ENCODE measurements around the gene SNRNP25.
A peak's percentile ranks its signal among the peaks of the same experiment; 100 is the strongest.

Gene SNRNP25

DNA sequence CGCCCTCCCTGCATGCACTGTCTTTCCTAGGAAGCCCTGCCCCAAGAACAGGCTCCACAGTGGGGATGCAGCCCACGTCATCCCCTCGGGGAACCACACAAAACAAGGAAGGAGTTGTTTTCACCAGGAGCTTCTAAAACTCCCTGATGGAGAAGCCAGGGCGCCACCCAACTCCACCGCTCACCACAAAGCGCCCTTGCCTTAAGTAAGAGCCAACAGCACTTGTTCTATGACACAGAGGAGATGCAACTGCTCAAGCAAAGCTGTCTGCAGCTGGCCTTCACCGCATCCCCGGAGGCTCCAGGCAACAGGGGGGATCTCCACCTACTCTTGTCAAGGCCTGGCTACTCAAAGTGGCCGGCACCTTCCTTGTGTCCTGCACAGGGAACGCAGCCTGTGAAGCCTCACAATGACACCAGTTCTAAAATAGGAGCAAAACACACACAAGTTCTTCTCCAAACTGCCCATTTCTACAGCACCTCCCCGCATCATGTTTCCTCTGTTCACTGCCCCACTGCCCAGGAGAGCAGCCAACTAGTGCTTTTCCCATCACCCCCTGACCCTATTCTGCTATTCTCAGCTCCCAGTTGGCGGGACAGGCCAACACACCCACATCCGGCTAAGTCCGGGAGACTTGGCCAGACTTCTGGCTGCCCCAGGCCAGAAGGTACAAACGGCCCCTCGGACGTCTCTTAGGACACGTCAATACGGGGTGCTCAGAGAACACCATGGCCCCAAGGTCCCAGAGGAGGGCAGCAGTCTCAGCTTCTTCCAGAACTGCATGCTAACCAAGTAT lies 48.6 kb downstream of the SNRNP25 start:
- peaks cover 0 to 42% of the 10 kb centered on the region in 2 experiments; a peak in 2 of 3 replicates for H3K36me3 ChIP-seq (ENCODE audit: control insufficient read depth in 2 of 2, insufficient read depth in 1 of 2, low read length in 2 of 2)
- no peak overlapping the region for H3K27ac ChIP-seq (ENCODE audit: extremely low read depth, low read depth, low read length)
- no peak overlapping the region for H3K4me3 ChIP-seq (ENCODE audit: low read depth, low read length)
- POLR2A ChIA-PET = no interaction called here
- no peak for TF ChIP-seq ZNF391 (tag by site-specific recombination; IDR thresholded peaks at IDR 0.05; ENCODE audit: borderline replicate concordance, low read depth)
- TF ChIP-seq ZNF629 (tag by site-specific recombination; IDR thresholded peaks at IDR 0.05) = no peak
- TF ChIP-seq, protein P1, sequence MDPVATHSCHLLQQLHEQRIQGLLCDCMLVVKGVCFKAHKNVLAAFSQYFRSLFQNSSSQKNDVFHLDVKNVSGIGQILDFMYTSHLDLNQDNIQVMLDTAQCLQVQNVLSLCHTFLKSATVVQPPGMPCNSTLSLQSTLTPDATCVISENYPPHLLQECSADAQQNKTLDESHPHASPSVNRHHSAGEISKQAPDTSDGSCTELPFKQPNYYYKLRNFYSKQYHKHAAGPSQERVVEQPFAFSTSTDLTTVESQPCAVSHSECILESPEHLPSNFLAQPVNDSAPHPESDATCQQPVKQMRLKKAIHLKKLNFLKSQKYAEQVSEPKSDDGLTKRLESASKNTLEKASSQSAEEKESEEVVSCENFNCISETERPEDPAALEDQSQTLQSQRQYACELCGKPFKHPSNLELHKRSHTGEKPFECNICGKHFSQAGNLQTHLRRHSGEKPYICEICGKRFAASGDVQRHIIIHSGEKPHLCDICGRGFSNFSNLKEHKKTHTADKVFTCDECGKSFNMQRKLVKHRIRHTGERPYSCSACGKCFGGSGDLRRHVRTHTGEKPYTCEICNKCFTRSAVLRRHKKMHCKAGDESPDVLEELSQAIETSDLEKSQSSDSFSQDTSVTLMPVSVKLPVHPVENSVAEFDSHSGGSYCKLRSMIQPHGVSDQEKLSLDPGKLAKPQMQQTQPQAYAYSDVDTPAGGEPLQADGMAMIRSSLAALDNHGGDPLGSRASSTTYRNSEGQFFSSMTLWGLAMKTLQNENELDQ (tag by site-specific recombination; IDR thresholded peaks at IDR 0.05; ENCODE audit: low read depth) = no peak
- TF ChIP-seq ZNF830 (tag by site-specific recombination; IDR thresholded peaks at IDR 0.05; ENCODE audit: low read depth) = no peak
- TF ChIP-seq, protein P2, sequence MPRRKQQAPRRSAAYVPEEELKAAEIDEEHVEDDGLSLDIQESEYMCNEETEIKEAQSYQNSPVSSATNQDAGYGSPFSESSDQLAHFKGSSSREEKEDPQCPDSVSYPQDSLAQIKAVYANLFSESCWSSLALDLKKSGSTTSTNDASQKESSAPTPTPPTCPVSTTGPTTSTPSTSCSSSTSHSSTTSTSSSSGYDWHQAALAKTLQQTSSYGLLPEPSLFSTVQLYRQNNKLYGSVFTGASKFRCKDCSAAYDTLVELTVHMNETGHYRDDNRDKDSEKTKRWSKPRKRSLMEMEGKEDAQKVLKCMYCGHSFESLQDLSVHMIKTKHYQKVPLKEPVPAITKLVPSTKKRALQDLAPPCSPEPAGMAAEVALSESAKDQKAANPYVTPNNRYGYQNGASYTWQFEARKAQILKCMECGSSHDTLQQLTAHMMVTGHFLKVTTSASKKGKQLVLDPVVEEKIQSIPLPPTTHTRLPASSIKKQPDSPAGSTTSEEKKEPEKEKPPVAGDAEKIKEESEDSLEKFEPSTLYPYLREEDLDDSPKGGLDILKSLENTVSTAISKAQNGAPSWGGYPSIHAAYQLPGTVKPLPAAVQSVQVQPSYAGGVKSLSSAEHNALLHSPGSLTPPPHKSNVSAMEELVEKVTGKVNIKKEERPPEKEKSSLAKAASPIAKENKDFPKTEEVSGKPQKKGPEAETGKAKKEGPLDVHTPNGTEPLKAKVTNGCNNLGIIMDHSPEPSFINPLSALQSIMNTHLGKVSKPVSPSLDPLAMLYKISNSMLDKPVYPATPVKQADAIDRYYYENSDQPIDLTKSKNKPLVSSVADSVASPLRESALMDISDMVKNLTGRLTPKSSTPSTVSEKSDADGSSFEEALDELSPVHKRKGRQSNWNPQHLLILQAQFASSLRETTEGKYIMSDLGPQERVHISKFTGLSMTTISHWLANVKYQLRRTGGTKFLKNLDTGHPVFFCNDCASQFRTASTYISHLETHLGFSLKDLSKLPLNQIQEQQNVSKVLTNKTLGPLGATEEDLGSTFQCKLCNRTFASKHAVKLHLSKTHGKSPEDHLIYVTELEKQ (tag by site-specific recombination; IDR thresholded peaks at IDR 0.05; ENCODE audit: borderline replicate concordance) = no peak
- TF ChIP-seq ZBTB17 (tag by site-specific recombination; IDR thresholded peaks at IDR 0.05) = no peak
- no peak for TF ChIP-seq ZFP37 (tag by site-specific recombination; IDR thresholded peaks at IDR 0.05)
- no peak for TF ChIP-seq SCRT2 (tag by site-specific recombination; IDR thresholded peaks at IDR 0.05)
- no peak for TF ChIP-seq ZNF600 (tag by site-specific recombination; IDR thresholded peaks at IDR 0.05)
- no peak for TF ChIP-seq YY1 (tag by site-specific recombination; IDR thresholded peaks at IDR 0.05)
- no peak for TF ChIP-seq REPIN1 (tag by site-specific recombination; IDR thresholded peaks at IDR 0.05; ENCODE audit: low read depth)
- no peaks in the 10 kb centered on the region for H3K9me3 ChIP-seq (ENCODE audit: control insufficient read depth, insufficient read depth, low read depth, low read length)
- no peaks in the 10 kb centered on the region for H3K4me1 ChIP-seq (ENCODE audit: control insufficient read depth, insufficient read depth, low read length)
- CTCF ChIA-PET = interaction anchor here (0.6 to 7.7 kb wide), 2 partner anchors 11 to 38 kb away, joined by 4 to 80 read pairs; no protein-coding TSS in a partner anchor

DNA sequence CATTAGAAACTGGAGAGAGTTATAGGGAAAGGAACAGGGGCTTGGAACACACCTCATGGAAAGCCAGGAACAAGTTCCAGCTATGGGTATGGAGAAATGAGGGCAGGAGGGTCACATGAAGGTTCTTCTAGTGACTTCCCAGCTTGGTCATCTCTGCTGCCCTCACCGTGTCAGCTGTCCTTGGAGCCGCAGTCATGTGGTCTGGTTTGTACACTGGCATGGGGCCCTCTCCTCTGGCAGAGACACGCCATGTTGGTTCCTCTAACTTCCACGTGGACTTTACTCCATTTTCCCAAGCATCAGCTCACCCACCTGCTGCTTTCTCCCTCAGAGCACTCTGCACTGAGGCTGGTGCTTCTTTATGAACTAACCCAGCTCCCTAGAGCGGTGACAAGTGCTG lies 50.7 kb downstream of the SNRNP25 start:
- TF ChIP-seq, protein P3, sequence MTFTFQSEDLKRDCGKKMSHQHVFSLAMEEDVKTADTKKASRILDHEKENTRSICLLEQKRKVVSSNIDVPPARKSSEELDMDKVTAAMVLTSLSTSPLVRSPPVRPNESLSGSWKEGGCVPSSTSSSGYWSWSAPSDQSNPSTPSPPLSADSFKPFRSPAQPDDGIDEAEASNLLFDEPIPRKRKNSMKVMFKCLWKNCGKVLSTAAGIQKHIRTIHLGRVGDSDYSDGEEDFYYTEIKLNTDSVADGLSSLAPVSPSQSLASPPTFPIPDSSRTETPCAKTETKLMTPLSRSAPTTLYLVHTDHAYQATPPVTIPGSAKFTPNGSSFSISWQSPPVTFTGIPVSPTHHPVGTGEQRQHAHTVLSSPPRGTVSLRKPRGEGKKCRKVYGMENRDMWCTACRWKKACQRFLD (tag by site-specific recombination; IDR thresholded peaks at IDR 0.05) = no peak
- TF ChIP-seq SCRT2 (tag by site-specific recombination; IDR thresholded peaks at IDR 0.05) = 0 out of 2 replicates have a peak, but pooled peaks have one; percentile 13
- H3K36me3 ChIP-seq (ENCODE audit: control insufficient read depth in 2 of 2, insufficient read depth in 1 of 2, low read length in 2 of 2) = peaks cover 4 to 37% of the 10 kb centered on the region in 2 experiments; a peak in 2 of 3 replicates
- ChIA-PET POLR2A (no interaction called here), CTCF (interaction anchor here (1.0 to 7.7 kb wide), 6 partner anchors 8 to 258 kb away, joined by 3 to 80 read pairs (median 64); partner anchors contain the start of gene HBQ1)
- H3K27ac ChIP-seq (ENCODE audit: extremely low read depth, low read depth, low read length) = no peak overlapping the region
- H3K9me3 ChIP-seq (ENCODE audit: control insufficient read depth, insufficient read depth, low read depth, low read length) = no peaks in the 10 kb centered on the region
- H3K4me1 ChIP-seq (ENCODE audit: control insufficient read depth, insufficient read depth, low read length) = no peaks in the 10 kb centered on the region
- no peak overlapping the region for H3K4me3 ChIP-seq (ENCODE audit: low read depth, low read length)

DNA sequence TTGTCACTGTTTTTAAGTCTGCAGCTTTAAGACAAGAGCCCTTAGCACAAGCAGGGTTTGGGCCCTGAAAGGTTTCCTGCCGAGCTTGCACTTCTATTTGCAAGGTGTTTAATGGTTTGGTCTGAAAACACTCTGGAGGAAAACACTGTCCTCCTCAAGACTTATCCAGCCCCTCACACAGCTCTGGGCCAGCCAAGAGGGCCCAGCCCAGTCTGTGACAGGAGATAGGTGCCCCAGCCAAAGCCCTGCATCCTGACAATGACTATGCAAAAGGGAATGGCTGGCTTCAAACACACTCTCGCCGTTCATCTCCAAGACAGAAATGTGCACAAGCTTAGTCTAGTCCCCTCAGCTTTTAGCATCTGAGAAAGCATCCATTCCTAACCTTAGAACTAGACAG lies 51.3 kb downstream of the SNRNP25 start:
- Histone ChIP-seq H3K4me3 (ENCODE audit: low read depth, low read length) (no peak overlapping the region), H3K36me3 (ENCODE audit: control insufficient read depth in 2 of 2, insufficient read depth in 1 of 2, low read length in 2 of 2) (peaks cover 4 to 42% of the 10 kb centered on the region in 2 experiments; a peak in 2 of 3 replicates), H3K9me3 (ENCODE audit: control insufficient read depth, insufficient read depth, low read depth, low read length) (no peaks in the 10 kb centered on the region), H3K27ac (ENCODE audit: extremely low read depth, low read depth, low read length) (no peak overlapping the region), H3K4me1 (ENCODE audit: control insufficient read depth, insufficient read depth, low read length) (no peaks in the 10 kb centered on the region)
- POLR2A ChIA-PET = no interaction called here
- CTCF ChIA-PET = interaction anchor here (1.0 to 7.7 kb wide), 7 partner anchors 8 to 258 kb away, joined by 3 to 80 read pairs (median 58); partner anchors contain the start of gene HBQ1
- TF ChIP-seq ZNF37A (tag by site-specific recombination; IDR thresholded peaks at IDR 0.05) (no peak), ZNF785 (tag by site-specific recombination; IDR thresholded peaks at IDR 0.05) (no peak), ZNF302 (tag by site-specific recombination; IDR thresholded peaks at IDR 0.05; ENCODE audit: low read depth) (no peak), ZNF292 (tag by site-specific recombination; IDR thresholded peaks at IDR 0.05; ENCODE audit: borderline replicate concordance, low read depth) (no peak), MZF1 (tag by site-specific recombination; IDR thresholded peaks at IDR 0.05; ENCODE audit: borderline replicate concordance) (no peak), HOXD13 (CRISPR knock-in tag; IDR thresholded peaks at IDR 0.05; ENCODE audit: borderline replicate concordance) (no peak)
- TF ChIP-seq, protein P4, sequence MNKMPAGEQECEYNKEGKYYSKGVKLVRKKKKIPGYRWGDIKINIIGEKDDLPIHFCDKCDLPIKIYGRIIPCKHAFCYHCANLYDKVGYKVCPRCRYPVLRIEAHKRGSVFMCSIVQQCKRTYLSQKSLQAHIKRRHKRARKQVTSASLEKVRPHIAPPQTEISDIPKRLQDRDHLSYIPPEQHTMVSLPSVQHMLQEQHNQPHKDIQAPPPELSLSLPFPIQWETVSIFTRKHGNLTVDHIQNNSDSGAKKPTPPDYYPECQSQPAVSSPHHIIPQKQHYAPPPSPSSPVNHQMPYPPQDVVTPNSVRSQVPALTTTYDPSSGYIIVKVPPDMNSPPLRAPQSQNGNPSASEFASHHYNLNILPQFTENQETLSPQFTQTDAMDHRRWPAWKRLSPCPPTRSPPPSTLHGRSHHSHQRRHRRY (tag by site-specific recombination; IDR thresholded peaks at IDR 0.05) = no peak
